Heart right ventricle (tissue), 16 donors: ENCODE data around the gene NXPH4. TPM values are rescaled to one million over a fixed set of nuclear protein-coding genes. Genes with fewer than 3 reads are reported as not detected.

ENCODE experiments used
- ATAC-seq, 8 donors: fragments of 200-7000 bp; cut with Tn5 transposase; one replicate each; pipeline ENCODE4 v1.9.1; 2020; ENCODE audit warnings: mild to moderate bottlenecking in 8 of 8, moderate library complexity in 8 of 8, moderate number of reproducible peaks in 1 of 8
- DNase-seq, 2 donors: peaks; one replicate each; pipeline ENCODE4 v3.0.0-alpha.2; 2020
- H3K27ac ChIP-seq, 10 donors: fragments of 200-600 bp; sonication (generic) in 2 of 10; one replicate each; pipeline versions ENCODE4 v1.5.0 to v1.8.0; 2020 to 2022; ENCODE audit warnings: mild to moderate bottlenecking in 3 of 10
- H3K27me3 ChIP-seq, 7 donors: fragments of 200-600 bp; one replicate each; pipeline ENCODE4 v1.8.0; 2021 to 2022; ENCODE audit warnings: mild to moderate bottlenecking in 2 of 7
- H3K36me3 ChIP-seq, 9 donors: fragments of 200-600 bp; sonication (generic) in 1 of 9; one replicate each; pipeline versions ENCODE4 v1.5.0 to v1.8.0; 2020 to 2022; ENCODE audit warnings: mild to moderate bottlenecking in 2 of 9
- H3K4me1 ChIP-seq, 9 donors: fragments of 200-600 bp; sonication (generic) in 1 of 9; one replicate each; pipeline versions ENCODE4 v1.5.0 to v1.8.0; 2020 to 2022; ENCODE audit warnings: mild to moderate bottlenecking in 4 of 9
- H3K4me3 ChIP-seq, 10 donors: fragments of 200-600 bp; sonication (generic) in 2 of 10; one replicate each; pipeline versions ENCODE4 v1.5.0 to v1.8.0; 2020 to 2022; ENCODE audit warnings: mild to moderate bottlenecking in 7 of 10, moderate library complexity in 2 of 10
- H3K9me3 ChIP-seq, 11 donors: fragments of 200-600 bp in 10 of 11; sonication (generic) in 2 of 11; one replicate each; pipeline versions ENCODE4 v1.5.0 to v1.8.0; 2013 to 2022; ENCODE audit warnings: mild to moderate bottlenecking in 2 of 11, control low read depth in 1 of 11, moderate library complexity in 1 of 11
- WGBS, 2 donors: extraction: QIAGEN DNeasy Blood & Tissue Kit; methylation state at CpG; one replicate each; pipeline ENCODE4 v1.1.7; 2013; ENCODE audit warnings: inconsistent platforms in 1 of 2; 5-methylcytosine and 5-hydroxymethylcytosine counted together
- intact Hi-C, 10 donors: fragments of 100-400 bp; cut with DNase I; formaldehyde crosslinking; loops; one replicate each; pipeline versions ENCODE4 v1.11.1 to v1.14.2; 2022
- polyA plus RNA-seq, 2 donors: library from polyadenylated mRNA; stranded (reverse); fragments of 200-250 nt; gene quantifications; one replicate each; pipeline ENCODE4 v1.2.3, GENCODE V29; 2013
- total RNA-seq, 10 donors: library from RNA; stranded (reverse); fragmentation: NEBNext Ultra II Directional in 3 of 10; extraction: Animal tissue kit (Norgen Biotek cat#: 25700) in 3 of 10; gene quantifications; one replicate each; pipeline versions ENCODE4 v1.2.1 to v1.2.4, GENCODE V29; 2021 to 2023
- TF ChIP-seq, protein P1 (sequence below), 9 donors: fragments of 200-600 bp; sonication (generic) in 2 of 9; IDR thresholded peaks; one replicate each; pipeline versions ENCODE4 v1.5.0 to v1.8.0; 2021 to 2022; ENCODE audit warnings: antibody characterized with exemption in 9 of 9, mild to moderate bottlenecking in 5 of 9, moderate library complexity in 1 of 9
- donor health status: Arrhythmogenic right ventricular cardiomyopathy.
- donor health status: ischemic (EF 13 %, LVEDD 7.1; RV severe dilation, severe dysfunction).
- donor health status: healthy with polysubstance abuse.
- donor health status: DM: no; HTN: yes; CAD: no.
- donor health status: DM: no; HTN: no; CAD: no.
- donor health status: ischemic (EF 25% LVEDD 6.9; RV normal size, moderate dysfunction).
- donor health status: ischemic (EF 25% LVEDD 5.7; RV mildly dilated, moderate dysfunction).
- donor health status: healthy.
- donor health status: DM: yes; HTN: yes; CAD: no.
- donor health status: Ischemic cardiomyopathy.
- donor health status: ischemic (EF 35%, LVEDD 5.7; RV mildly dilated, moderate dysfunction).
- donor health status: nonischemic (EF 11% LVEDD 7.7; RV severe dilation, severe dysfunction).
- donor health status: DM: yes; HTN: yes; CAD: no.
- donor health status: PGD.
- donor health status: ischemic (EF 29% LVEDD 5.4; RV normal size, mild dysfunction).
- donor health status: nonischemic (EF 23%, LVEDD 6.1; RV moderate dilation, normal function).

Gene NXPH4
- total and polyA plus RNA-seq, 12 donors = 0.18 to 6.2 (median 1.8) TPM

DNA sequence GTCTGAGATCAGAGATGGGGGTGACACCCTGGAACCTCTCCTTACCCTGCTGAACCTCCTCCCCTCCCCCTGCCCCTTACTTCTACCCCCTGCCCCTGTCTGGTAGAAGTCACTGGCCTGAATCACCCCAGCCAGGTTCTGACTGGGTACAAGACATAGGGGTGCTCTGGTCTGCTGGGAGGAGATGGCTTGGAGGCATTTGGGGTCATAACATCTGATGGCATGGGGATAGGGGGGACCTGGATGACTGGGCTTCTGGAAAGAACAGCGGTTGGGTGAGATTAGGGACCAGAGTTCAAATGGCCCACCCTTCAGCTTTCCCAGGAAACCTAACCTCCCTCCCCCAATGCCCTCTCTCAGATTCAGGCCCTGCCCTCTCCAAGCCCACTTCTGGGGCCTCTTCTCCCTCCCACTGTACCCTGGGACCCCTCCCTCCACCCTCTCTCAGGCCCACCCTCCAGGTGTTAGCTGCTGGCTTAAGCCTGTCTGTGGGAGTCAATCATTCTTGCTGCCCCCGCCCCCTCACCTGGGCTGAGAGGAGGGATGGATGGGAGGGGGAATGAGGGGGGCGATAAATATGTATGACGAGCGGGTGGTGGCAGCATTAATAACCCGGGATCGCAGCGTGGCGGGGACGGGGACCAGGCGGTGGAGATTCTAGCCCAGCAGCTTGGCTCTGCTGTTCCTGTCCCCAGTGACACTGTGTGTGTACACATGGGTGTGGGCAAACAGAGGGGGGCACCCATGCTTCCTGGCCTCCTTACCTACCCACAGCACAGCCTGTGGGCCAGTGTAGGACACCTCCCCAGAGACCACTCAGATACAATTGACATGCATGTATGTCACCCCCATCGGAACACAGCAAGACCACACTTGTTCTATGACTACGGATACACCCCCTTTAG, 5.9 kb downstream of the NXPH4 start:
- Histone ChIP-seq H3K9me3 (no peaks in the 10 kb centered on the region), H3K4me1 (peaks cover 0 to 34% (median 13%) of the 10 kb centered on the region in 9 donors), H3K36me3 (no peaks in the 10 kb centered on the region), H3K27me3 (peaks cover 16 to 100% (median 98%) of the 10 kb centered on the region in 7 donors), H3K4me3 (no peak overlapping the region), H3K27ac (no peak overlapping the region)
- WGBS, 2 donors = 46 to 55% methylated on average over 13 of the region's 13 CpGs
- intact Hi-C loops = no loop called here
- TF ChIP-seq, protein P1, sequence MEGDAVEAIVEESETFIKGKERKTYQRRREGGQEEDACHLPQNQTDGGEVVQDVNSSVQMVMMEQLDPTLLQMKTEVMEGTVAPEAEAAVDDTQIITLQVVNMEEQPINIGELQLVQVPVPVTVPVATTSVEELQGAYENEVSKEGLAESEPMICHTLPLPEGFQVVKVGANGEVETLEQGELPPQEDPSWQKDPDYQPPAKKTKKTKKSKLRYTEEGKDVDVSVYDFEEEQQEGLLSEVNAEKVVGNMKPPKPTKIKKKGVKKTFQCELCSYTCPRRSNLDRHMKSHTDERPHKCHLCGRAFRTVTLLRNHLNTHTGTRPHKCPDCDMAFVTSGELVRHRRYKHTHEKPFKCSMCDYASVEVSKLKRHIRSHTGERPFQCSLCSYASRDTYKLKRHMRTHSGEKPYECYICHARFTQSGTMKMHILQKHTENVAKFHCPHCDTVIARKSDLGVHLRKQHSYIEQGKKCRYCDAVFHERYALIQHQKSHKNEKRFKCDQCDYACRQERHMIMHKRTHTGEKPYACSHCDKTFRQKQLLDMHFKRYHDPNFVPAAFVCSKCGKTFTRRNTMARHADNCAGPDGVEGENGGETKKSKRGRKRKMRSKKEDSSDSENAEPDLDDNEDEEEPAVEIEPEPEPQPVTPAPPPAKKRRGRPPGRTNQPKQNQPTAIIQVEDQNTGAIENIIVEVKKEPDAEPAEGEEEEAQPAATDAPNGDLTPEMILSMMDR (IDR thresholded peaks at IDR 0.05) = no peak
- DNase-seq = no peak
- no peak for ATAC-seq

DNA sequence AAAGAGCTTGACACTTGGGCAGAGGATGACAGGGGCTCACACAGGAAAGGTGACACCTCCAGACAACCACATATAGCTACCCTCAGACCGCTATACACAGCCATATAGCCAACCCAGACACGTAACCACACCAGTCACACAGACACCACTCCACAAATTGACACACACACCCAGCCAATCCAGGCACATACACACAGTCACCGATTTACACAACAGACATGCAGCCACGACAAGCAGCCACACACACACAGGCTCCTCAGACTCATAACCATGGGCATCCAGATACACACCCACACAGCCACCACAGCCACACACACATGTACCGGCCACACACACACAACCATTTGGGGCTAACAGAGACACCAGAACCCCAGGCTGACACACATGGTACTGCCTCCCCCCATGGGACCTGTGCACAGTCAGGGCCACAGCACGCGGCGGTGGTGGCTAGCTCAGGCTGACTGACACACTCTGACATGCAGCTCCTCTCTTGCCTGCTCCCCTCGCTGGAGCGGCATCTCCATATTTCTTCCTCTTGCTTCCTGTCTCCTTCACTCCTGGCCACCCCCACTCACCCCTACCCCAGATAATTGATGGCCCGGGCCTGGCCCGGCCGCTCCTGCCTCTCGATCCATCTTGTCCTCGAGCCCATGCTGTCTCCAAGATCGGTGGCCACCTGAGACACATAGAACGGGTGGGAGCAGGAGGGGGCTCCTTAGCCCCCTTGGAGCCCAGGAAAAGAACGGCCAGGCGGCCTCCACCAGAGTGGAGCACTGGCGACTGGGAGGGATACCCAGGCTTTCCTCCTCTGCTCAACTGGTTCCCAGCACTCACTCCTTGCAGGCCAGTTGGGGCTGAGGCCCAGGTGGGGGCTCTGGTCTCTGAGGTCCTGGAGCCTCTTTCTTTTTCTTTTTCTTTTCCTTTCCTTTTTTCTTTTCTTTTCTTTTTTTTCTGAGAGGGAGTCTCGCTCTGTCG, 6.9 kb downstream of the NXPH4 start:
- no peak for ATAC-seq
- WGBS, 2 donors = 54 to 55% methylated on average over 22 of the region's 22 CpGs

DNA sequence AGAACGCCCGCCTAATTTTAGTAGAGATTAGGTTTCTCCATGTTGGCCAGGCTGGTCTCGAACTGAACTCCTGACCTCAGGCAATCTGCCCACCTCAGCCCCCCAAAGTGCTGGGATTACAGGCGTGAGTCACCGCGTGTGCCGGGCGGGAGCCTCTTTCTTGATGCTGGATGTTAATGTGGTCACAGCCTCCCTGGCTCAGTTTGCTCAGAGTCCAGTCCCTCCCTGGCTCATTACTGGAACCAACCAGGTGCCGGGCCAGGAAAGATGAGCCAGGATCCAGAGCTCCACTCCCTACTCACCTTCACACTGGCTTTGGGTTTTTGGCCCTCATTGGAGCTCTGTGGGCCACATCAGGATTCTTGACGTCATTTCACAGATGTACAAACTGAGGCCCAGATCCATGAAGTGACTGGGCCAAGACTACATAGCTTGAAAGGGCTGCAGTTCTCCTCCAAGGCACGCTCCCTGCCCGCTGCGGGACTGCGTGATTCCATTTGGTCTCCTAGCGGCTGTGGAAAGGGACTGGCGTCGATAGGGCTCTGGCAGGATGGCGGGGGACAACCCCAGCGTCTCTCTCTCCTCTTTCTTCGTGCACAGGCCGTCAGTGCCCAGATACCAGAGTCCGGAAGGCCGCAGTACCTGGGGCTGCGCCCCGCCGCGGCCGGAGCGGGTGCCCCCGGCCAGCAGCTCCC, 7.8 kb downstream of the NXPH4 start:
- TF ChIP-seq, protein P1 (IDR thresholded peaks at IDR 0.05) = no peak
- H3K9me3 ChIP-seq = no peaks in the 10 kb centered on the region
- intact Hi-C loops = no loop called here
- no peak overlapping the region for H3K27ac ChIP-seq
- 43 to 47% methylated on average over 30 of the region's 30 CpGs for WGBS, 2 donors
- DNase-seq (no peak), ATAC-seq (no peak)
- H3K4me3 ChIP-seq = peak overlapping the region in 1 of 10 donors; percentile 4
- peaks cover 16 to 86% (median 82%) of the 10 kb centered on the region in 7 donors for H3K27me3 ChIP-seq
- no peaks in the 10 kb centered on the region for H3K36me3 ChIP-seq
- H3K4me1 ChIP-seq = peaks cover 0 to 35% (median 16%) of the 10 kb centered on the region in 9 donors

More for the DNA sequence above, 6.9 kb downstream of the NXPH4 start:
- TF ChIP-seq, protein P1 (IDR thresholded peaks at IDR 0.05) = no peak
- DNase-seq = no peak
- intact Hi-C loops = no loop called here
- Histone ChIP-seq H3K4me1 (peaks cover 0 to 27% (median 10%) of the 10 kb centered on the region in 9 donors), H3K27ac (no peak overlapping the region), H3K27me3 (peaks cover 16 to 95% (median 91%) of the 10 kb centered on the region in 7 donors), H3K36me3 (no peaks in the 10 kb centered on the region), H3K9me3 (no peaks in the 10 kb centered on the region), H3K4me3 (no peak overlapping the region)
